Endothelial cell of umbilical vein (primary cell): Measurements from ENCODE around the gene AMZ2. TPM values are rescaled to one million over a fixed set of nuclear protein-coding genes. Genes with fewer than 3 reads are reported as not detected.

Source experiments
- BruUV-seq: library from RNA; stranded (reverse); fragments of 400-500 nt; replicated peaks from 2 replicates; lab custom pipeline; 2021; lab: Mats Ljungman, UMichigan
- CTCF ChIA-PET: fragments of 300-600, 350-600 bp; sonication (Branson Sonifier 250); formaldehyde crosslinking; loops from one replicate; lab custom pipeline; 2021; ENCODE audit warnings: antibody characterized with exemption, inconsistent platforms; lab: Charles Lee
- POLR2A ChIA-PET: fragments of 300-600, 350-600 bp; sonication (Branson Sonifier 250); formaldehyde crosslinking; loops from one replicate; lab custom pipeline; 2021; ENCODE audit warnings: antibody characterized with exemption, inconsistent platforms; lab: Charles Lee
- DNase-seq: peaks from one replicate; pipeline ENCODE4 v3.0.0-alpha.2; 2011; ENCODE audit warnings: low read depth, low spot score
- FAIRE-seq: peaks from 2 replicates; lab custom pipeline; 2011; peaks lifted over from hg19 to GRCh38; lab: Jason Lieb, UNC
- H2AFZ ChIP-seq: 2 replicates; pipeline ENCODE4 v1.6.0; 2012; ENCODE audit warnings: low read depth, low read length, control low read depth, inconsistent platforms
- H3K27ac ChIP-seq: 2 replicates; pipeline ENCODE4 v1.5.1; 2011; ENCODE audit warnings: low read depth, mild to moderate bottlenecking, control low read depth, low read length, moderate library complexity; ENCODE audit not compliant: insufficient read depth
- H3K27me3 ChIP-seq, 2 experiments: 2 replicates each; pipeline versions ENCODE4 v1.6.0 to v1.6.1; 2011; ENCODE audit warnings: low read length in 2 of 2, mixed read lengths in 1 of 2; ENCODE audit not compliant: control insufficient read depth in 2 of 2, insufficient read depth in 2 of 2
- H3K36me3 ChIP-seq, 2 experiments: 2 replicates in 1 of 2; 3 replicates in 1 of 2; pipeline ENCODE4 v1.5.1; 2011; ENCODE audit warnings: low read length in 2 of 2, mild to moderate bottlenecking in 1 of 2, moderate library complexity in 1 of 2; ENCODE audit not compliant: control insufficient read depth in 2 of 2, insufficient read depth in 2 of 2; ENCODE audit errors: extremely low read depth in 1 of 2
- H3K4me1 ChIP-seq: 3 replicates; pipeline ENCODE4 v1.5.1; 2011; ENCODE audit warnings: mild to moderate bottlenecking, low read length; ENCODE audit not compliant: control insufficient read depth, insufficient read depth; ENCODE audit errors: extremely low read depth
- H3K4me2 ChIP-seq: 2 replicates; pipeline ENCODE4 v1.6.1; 2011; ENCODE audit warnings: low read length, control low read depth, mixed read lengths; ENCODE audit not compliant: insufficient read depth
- H3K4me3 ChIP-seq, 3 experiments: fragments of 200-600 bp in 1 of 3; sonication (generic), shearing (Covaris generic) in 1 of 3; replicated peaks in 1 of 3; 2 replicates each; pipeline ENCODE4 v1.5.1; 2011 to 2016; ENCODE audit warnings: control low read depth in 3 of 3, low read length in 3 of 3, mild to moderate bottlenecking in 2 of 3, inconsistent platforms in 1 of 3, low read depth in 1 of 3, moderate library complexity in 1 of 3; ENCODE audit not compliant: insufficient read depth in 1 of 3
- H3K79me2 ChIP-seq: 2 replicates; pipeline ENCODE4 v1.6.0; 2012; ENCODE audit warnings: low read length, inconsistent platforms; ENCODE audit not compliant: control insufficient read depth, insufficient read depth
- H3K9ac ChIP-seq: replicated peaks from 2 replicates; pipeline ENCODE3; 2011; ENCODE audit warnings: low read length, control low read depth; ENCODE audit not compliant: insufficient read depth; ENCODE audit errors: extremely low read depth
- H3K9me1 ChIP-seq: replicated peaks from 3 replicates; pipeline ENCODE4 v1.6.0; 2011; ENCODE audit warnings: mild to moderate bottlenecking, low read length; ENCODE audit not compliant: control insufficient read depth, insufficient read depth; ENCODE audit errors: extremely low read depth
- H3K9me3 ChIP-seq: replicated peaks from 2 replicates; pipeline ENCODE4 v1.5.1; 2012; ENCODE audit warnings: low read length, inconsistent platforms; ENCODE audit not compliant: control insufficient read depth, insufficient read depth
- H4K20me1 ChIP-seq: replicated peaks from 2 replicates; pipeline ENCODE3; 2011; ENCODE audit warnings: mild to moderate bottlenecking, low read length; ENCODE audit not compliant: control insufficient read depth, insufficient read depth; ENCODE audit errors: extremely low read depth
- FOS ChIP-seq: IDR thresholded peaks from 2 replicates; pipeline ENCODE4 v1.6.1; 2011; ENCODE audit warnings: mild to moderate bottlenecking, low read length, moderate library complexity, borderline replicate concordance; ENCODE audit not compliant: insufficient read depth
- GATA2 ChIP-seq: IDR thresholded peaks from 2 replicates; pipeline ENCODE4 v1.7.0; 2011; ENCODE audit warnings: low read depth, mild to moderate bottlenecking, moderate library complexity, mixed read lengths, low read length; ENCODE audit not compliant: insufficient read length, insufficient read depth
- JUN ChIP-seq: IDR thresholded peaks from 2 replicates; pipeline ENCODE4 v1.6.1; 2011; ENCODE audit warnings: borderline replicate concordance, low read depth; ENCODE audit not compliant: insufficient read length, insufficient read depth
- POLR2A ChIP-seq: IDR thresholded peaks from 2 replicates; pipeline ENCODE4 v1.6.1; 2012; ENCODE audit warnings: low read depth, mild to moderate bottlenecking, control low read depth, low read length
- POLR2AphosphoS5 ChIP-seq: IDR thresholded peaks from 2 replicates; pipeline ENCODE4 v1.6.1; 2012; ENCODE audit warnings: low read depth, mild to moderate bottlenecking, control low read depth, low read length, moderate library complexity; ENCODE audit not compliant: insufficient read depth
- dilution Hi-C: fragments of 300-500 bp; cut with MboI; formaldehyde crosslinking; loops from one replicate; pipeline ENCODE4 v1.15.0; 2019; ENCODE audit warnings: low sequenced_read_pairs; ENCODE audit not compliant: extremely low pct_ligation_motif_present
- intact Hi-C: fragments of 100-400 bp; cut with micrococcal nuclease; formaldehyde crosslinking; loops from one replicate; pipeline ENCODE4 v1.10.0; 2022
- polyA plus RNA-seq, 4 experiments: library from polyadenylated mRNA; depleted of rRNA in 3 of 4; stranded (reverse) in 3 of 4; unstranded in 1 of 4; fragments of >200 nt; gene quantifications; 2 replicates each; pipeline versions ENCODE4 v1.2.1 to v1.2.3, GENCODE V29; 2011 to 2012; ENCODE audit warnings: missing spikeins in 1 of 4
- total RNA-seq: library from RNA; stranded (reverse); gene quantifications from 2 replicates; pipeline ENCODE4 v1.2.3, GENCODE V29; 2021
- TF ChIP-seq, protein P1 (sequence below): IDR thresholded peaks from 2 replicates; pipeline ENCODE4 v1.6.1; 2011; ENCODE audit not compliant: insufficient read depth, insufficient read length
- TF ChIP-seq, protein P2 (sequence below), 2 donors: IDR thresholded peaks; 1 replicate in 1 of 2; 2 replicates in 1 of 2; pipeline ENCODE4 v1.5.1; 2011; ENCODE audit warnings: low read length in 2 of 2, mild to moderate bottlenecking in 2 of 2, moderate library complexity in 2 of 2, control low read depth in 1 of 2, inconsistent platforms in 1 of 2, low read depth in 1 of 2; ENCODE audit not compliant: insufficient read depth in 1 of 2; ENCODE audit errors: extremely low read depth in 1 of 2

The AMZ2 gene
- total and polyA plus RNA-seq, 2 donors (not counting 3 experiments of a cell fraction or from before 2014, with no cell fraction given) = 46.7 to 57.3 TPM

DNA sequence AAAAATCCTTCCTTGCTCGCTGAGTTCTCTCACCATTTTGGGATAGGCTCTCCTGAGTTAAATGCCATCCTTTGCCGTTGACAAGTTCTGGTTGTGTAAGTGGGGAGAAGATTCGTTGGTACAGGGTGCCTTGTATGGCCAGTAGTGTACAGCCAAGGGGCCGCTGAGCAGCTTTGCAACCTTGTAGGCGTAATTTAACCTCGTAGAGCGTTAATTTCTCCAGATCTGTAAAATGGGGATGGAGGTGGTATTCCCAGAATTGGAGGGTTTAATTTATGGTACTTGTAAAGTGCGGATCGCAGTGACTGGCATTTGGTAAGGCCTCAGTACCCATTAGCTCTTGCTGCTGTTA is 44.8 kb downstream of the AMZ2 start:
- Histone ChIP-seq H4K20me1 (no peaks in the 10 kb centered on the region), H3K79me2 (no peaks in the 10 kb centered on the region), H3K4me3 (no peak overlapping the region), H2AFZ (peak overlapping the region; percentile 90), H3K27me3 (no peaks in the 10 kb centered on the region), H3K4me1 (peaks cover 15% of the 10 kb centered on the region), H3K9me1 (no peaks in the 10 kb centered on the region), H3K9ac (no peak overlapping the region), H3K4me2 (peak overlapping the region; percentile 72), H3K9me3 (no peaks in the 10 kb centered on the region), H3K36me3 (no peaks in the 10 kb centered on the region), H3K27ac (no peak overlapping the region)
- TF ChIP-seq, protein P1, sequence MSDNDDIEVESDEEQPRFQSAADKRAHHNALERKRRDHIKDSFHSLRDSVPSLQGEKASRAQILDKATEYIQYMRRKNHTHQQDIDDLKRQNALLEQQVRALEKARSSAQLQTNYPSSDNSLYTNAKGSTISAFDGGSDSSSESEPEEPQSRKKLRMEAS = no peak
- TF ChIP-seq FOS = no peak
- no peak for TF ChIP-seq GATA2
- TF ChIP-seq POLR2AphosphoS5 = no peak
- no peak for TF ChIP-seq POLR2A
- TF ChIP-seq, protein P2, sequence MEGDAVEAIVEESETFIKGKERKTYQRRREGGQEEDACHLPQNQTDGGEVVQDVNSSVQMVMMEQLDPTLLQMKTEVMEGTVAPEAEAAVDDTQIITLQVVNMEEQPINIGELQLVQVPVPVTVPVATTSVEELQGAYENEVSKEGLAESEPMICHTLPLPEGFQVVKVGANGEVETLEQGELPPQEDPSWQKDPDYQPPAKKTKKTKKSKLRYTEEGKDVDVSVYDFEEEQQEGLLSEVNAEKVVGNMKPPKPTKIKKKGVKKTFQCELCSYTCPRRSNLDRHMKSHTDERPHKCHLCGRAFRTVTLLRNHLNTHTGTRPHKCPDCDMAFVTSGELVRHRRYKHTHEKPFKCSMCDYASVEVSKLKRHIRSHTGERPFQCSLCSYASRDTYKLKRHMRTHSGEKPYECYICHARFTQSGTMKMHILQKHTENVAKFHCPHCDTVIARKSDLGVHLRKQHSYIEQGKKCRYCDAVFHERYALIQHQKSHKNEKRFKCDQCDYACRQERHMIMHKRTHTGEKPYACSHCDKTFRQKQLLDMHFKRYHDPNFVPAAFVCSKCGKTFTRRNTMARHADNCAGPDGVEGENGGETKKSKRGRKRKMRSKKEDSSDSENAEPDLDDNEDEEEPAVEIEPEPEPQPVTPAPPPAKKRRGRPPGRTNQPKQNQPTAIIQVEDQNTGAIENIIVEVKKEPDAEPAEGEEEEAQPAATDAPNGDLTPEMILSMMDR (IDR thresholded peaks at IDR 0.05; ENCODE audit: extremely low read depth in 1 of 2, insufficient read depth in 1 of 2, low read depth in 1 of 2, low read length in 2 of 2) = peak in 1 of 2 donors; percentile 1
- TF ChIP-seq JUN = no peak
- POLR2A ChIA-PET = interaction anchor here (1.1 kb wide), 2 partner anchors 9 to 12 kb away, joined by 3 read pairs; no protein-coding TSS in a partner anchor
- BruUV-seq = TSS peak; percentile 24
- DNase-seq (no peak), FAIRE-seq (no peak)
- CTCF ChIA-PET = interaction anchor here (0.9 to 8.5 kb wide), 7 partner anchors 9 to 144 kb away, joined by 3 to 104 read pairs (median 5); no protein-coding TSS in a partner anchor
- intact Hi-C loops = loop anchor here (1.0 to 2.0 kb wide), 3 partner anchors 9 to 107 kb away; no protein-coding TSS in a partner anchor
- dilution Hi-C loops = no loop called here
